Stimulated activated naive CD4-positive, alpha-beta T cell treated with Interleukin-2 at 50 U/mL for 16 hours (primary cell): ENCODE results near the gene ZNF776.
"Not testable (repeated sequence)": the region's sequence is repeated elsewhere in the genome, so short reads cannot be mapped to it uniquely, and the experiment has no call there.

Experiments used
- DNase-seq: peaks from one replicate; lab custom pipeline; 2025; lab: John Stamatoyannopoulos, UW

ZNF776 gene

DNA sequence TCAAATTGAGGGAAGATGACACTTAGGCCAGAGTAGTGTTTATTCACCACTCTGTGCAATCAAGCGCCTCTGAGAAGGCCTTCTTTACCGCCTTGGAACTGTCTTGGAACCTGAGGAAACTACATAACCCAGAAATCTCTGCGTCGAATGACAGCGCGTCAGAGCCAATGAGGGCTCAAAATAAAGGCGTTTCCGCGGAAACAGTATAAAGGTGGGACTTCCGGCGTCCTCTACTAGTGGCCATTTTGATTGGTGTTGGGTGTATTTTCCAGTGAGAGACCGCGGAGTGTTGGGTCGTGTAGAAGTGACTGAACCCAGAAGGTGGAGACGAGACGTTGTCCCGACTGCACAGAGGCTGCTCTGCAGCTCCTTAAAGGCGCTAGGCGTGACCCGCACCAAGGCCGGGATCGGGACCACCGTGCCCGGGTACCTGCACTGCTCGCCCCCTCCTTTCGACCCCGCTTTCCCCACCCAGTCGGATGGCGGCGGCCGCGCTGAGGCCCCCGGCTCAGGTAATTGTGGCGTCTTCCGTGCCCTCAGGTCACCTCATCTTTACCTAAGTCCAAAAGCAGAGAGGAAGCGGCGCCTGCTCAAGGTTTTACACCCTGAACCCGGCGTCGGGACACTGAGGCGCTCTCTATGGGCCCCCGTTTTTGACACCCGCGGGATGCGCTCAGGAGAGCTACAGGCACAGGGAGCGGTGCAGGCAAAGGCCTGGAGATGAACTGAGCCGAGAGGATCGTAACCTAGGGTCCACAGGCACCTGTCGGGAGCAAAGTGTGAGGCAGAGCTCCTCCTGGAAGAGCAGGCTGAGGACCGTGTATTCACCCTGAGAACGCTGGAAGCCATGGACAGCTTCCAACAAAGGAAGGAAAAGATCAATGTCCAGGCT lies at the start of gene ZNF776:
Gene ZNF776 (plus strand): TSS at position 236 of the 892 bp plus-strand sequence. CDS start 244 bp downstream, at position 480.
- peak; percentile 80 for DNase-seq

DNA sequence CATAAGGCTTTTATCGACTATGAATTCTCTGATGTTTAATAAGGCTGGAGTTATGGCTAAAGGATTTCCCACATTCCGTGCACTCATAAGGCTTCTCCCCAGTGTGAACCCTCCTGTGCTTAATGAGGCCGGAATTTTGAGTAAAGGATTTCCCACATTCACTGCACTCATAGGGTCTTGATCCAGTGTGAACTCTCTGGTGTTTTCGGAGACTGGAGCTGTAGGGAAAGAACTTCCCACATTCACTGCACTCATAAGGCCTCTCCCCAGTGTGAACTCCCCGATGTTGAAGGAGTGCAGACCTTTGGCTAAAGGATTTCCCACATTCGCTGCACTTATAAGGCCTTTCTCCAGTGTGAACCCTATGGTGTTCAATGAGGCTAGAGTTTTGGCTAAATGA lies 45.0 kb upstream of the ZNF776 start:
- DNase-seq: no peak

DNA sequence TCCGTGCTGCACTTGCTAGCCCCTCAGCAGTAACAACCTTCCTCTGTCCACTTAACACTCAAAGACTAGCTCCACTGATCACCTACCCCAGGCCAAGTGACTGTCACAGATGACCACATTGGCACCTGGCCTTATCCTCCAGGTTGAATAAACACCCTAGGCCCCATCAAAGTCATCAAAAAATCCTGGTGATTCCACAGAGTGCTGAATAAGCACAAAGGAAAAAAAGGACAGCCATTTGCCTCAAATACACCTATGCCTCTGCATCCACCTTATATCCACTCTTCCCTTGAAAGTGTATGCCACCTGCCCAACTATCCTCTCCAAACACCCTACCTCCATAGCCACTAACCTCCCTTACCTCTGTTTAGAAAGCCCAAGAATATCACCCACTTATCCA lies 40.3 kb upstream of the ZNF776 start:
- DNase-seq: no peak

DNA sequence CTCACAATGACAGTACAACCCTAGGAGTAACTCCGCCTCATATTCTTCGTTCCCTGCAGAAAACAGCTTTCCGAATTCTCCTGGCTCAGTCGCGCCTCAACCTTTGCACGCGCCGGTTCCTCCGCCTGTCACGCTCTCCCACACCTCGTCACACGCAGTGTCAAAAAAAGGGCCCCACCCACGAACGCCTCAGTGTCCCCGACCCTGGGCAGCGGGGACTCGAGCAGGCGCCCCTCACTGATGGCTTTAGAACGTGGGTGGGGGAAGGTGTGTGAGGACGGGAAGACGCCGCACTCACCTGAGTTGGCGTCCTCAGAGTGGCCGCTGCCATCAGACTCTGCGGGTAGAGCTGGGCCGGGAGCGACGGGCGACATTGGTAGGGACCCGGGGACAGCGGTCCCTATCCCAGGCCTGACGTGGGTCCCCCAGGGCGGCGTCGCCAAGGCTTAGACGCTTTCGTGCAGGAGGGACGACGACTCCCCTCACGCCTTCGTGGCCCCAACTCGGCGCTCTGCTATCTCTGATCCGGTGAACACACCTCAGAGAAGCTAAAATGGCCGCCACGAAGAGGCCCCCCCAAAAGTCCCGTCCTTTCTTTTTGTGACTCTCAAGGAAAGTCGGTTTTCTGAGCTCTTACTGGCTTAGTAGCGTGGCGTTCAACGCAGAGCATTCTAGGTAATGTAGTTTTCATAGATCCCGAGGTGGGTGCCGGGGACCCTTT lies 37.8 kb upstream of the ZNF776 start, which contains the start of gene ZNF154:
Gene ZNF154 (minus strand): TSS at position 564 of the 721 bp plus-strand sequence. CDS start 233 bp downstream, at position 331.
- peak; percentile 24 for DNase-seq

DNA sequence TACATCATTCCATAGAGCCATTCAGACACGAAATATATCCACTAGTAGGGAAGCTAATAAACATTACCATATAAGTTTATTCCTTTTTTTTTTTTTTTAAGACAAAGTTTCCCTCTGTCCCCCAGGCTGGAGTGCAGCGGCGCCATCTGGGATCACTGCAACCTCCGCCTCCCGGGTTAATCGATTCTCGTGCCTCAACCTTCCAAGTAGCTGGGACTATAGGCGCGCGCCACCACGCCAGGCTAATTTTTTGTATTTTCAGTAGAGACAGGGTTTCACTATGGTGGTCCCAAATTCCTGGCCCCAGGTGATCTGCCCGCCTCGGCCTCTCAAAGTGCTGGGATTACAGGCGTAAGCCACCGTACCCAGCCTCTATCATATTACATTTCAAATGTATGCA lies 37.0 kb upstream of the ZNF776 start:
- DNase-seq: no peak

DNA sequence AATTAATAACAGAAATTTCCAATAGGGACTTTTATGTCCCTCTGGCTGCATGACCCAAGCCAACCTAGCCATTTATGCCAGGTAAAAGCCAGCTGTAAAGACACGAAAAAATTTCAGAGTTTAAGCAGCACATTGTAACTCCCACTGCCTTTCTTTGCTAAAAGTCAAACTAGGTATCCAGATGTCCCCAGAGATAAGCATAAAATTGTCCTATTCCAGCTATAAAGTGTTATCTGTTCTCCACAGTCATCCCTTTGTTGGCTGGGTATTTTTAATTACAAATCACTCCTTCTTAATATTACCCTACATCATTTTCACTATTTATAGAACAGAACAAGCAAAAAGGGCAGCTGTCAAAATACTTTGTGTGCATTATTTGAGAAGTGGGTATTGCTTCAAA lies 34.4 kb upstream of the ZNF776 start:
- DNase-seq: no peak

DNA sequence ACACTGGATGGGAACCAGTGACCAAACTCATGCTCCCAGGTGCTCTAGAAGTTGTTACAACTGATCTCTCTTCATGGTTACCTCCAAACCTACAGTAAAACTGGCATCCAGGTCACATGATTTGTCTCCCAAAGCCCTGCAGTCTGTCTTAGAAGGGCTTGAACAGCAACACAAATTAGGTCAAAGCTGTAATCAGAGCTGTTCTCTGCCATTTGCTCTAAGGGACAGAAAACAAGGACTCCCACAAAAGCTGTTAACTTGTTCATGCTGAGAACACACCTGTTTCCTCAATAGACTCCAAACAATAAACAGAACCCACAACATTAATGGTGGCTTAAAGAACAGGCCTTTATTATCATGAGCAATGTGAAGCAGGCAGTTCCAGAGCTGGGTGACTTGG lies 27.2 kb upstream of the ZNF776 start:
- DNase-seq: no peak

DNA sequence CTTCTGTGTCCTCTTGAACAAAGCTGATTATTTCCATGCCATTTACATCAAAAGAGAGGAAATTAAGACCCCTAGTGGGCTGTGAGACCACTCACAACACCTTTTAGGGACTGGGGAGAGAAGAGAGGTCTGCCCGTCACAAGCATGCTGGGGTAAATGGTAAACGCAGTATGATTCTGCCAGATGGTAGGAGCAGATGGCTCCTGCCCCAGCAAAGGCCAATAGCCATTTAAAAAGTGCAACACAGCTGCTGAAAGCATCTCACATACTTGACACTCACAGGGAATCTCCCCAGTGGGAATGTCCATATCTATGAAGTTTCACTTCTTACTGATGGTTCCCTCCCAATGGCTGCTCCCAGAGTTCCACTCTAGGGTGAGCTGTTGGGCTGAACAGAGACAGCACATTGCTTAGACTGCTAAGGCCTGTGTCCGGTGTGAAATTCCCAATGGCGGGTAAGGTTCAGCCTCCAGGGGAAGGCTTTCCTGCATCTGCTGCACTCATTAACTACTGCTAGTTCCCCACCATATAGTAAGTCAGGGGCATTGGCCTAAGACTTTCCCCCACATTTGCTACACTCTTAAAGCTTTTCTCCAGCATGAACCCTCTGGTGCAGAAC lies 26.6 kb upstream of the ZNF776 start:
- DNase-seq: no peak

DNA sequence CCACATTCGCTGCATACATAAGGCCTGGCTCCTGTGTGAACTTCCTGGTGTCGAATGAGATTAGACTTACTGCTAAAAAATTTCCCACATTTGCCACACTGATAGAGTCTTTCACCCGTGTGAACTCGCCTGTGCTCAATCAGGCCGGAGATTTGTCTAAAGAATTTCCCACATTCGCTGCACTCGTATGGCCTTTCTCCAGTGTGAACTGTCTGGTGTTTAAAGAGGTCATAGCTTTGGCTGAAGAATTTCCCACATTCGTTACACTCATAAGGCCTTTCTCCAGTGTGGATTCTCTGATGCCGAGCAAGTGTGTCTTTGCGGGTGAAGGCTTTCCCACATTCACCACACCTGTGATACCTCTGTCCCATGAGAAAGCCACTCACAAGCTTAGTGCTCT lies 25.7 kb upstream of the ZNF776 start:
- no peak for DNase-seq

DNA sequence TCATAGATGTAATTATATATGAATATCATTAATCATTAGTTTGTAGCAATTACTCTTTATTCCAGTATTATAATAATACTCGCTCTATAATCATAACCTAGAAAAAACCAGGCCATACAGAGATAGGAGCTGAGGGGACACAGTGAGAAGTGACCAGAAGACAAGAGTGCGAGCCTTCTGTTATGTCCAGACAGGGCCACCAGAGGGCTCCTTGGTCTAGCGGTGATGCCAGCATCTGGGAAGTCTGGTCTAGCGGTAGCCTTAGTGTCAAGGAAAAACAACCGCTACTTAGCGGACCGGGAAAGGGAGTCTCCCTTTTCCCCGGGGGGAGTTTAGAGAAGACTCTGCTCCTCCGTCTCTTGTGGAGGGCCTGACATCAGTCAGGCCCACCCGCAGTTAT lies 8.3 kb upstream of the ZNF776 start:
- DNase-seq: peak; percentile 15

DNA sequence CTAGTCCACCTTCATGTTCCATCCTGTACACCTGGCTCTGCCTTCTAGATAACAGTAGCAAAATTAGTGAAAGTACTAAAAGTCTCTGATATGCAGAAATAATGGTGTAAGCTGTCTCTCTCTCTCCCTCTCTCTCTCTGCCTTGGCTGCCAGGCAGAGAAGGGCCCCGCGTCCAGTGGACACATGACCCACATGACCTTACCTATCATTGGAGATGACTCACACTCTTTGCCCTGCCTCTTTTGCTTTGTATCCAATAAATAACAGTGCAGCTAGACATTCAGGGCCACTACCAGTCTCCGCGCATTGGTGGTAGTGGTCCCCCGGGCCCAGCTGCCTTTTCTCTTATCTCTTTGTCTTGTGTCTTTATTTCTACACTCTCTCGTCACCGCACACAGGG lies 7.8 kb upstream of the ZNF776 start:
- DNase-seq: not testable (repeated sequence)

DNA sequence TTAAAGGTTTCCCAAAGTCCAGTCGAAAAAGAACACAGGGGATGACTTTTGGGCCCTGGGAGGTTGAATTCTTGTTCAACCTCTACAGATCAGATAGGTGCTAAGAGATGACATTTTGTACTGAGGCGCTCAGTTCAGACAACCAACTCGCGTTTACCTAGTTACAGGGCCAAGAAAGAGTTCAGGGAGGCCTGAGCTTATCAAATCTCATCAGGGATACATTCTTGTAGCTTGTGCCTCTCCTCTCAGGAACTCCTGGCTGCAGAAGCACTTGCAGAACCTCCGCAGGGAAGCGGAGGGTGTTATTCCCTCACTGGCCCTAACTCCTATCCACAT lies 825 bp downstream of the ZNF776 start:
- no peak for DNase-seq

DNA sequence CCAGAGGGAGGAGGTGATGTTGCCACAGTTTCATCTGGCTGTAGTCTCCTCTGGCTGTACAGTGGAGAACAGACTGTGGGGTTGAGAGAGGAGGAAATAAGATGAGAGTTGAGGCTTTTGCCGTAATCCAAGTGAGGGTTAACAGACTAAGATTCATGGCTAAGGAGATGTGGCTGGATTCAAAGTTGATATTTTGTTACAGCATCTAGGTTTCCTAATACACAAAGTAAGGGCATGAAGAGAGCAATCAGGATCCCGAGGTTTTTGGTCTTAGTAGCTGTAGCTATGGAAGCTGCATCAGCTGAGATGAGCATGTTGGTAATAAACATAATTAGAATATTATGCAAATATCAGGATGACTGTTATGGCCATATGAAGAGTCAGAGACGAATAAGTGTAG lies 1.4 kb downstream of the ZNF776 start:
- DNase-seq: no peak

DNA sequence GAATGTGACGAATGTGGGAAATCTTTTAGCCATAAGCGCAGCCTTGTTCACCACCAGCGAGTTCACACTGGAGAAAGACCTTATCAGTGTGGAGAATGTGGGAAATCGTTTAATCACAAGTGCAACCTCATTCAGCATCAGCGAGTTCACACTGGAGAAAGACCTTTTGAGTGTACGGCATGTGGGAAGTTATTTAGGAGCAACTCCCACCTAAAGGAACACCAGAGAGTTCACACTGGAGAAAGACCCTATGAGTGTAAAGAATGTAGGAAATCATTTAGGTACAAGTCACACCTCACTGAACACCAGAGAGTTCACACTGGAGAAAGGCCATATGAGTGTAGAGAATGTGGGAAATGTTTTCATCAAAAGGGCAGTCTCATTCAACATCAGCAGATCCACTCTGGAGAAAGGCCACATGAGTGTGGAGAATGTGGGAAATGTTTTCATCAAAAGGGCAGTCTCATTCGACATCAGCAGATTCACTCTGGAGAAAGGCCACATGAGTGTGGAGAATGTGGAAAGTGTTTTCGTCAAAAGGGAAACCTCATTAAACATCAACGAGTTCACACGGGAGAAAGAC lies 7.6 kb downstream of the ZNF776 start:
- DNase-seq: no peak

DNA sequence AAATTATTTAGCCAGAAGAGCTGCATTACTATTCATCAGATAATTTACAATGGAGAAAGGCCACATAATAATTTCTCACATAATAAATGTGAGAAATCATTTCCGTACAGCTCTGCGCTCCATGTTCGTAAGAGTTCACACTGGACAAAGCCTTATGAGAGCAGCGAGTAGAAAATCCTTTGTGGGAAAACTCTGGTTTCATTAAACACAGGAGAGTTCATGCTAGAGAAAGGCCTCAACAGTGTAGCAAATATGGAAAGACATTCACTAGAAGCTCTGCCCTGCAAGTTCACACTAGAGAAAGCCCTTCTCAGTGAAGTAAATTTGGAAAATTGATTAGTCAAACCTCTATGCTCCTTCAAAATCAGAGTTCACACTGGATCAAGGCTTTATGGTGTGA lies 8.4 kb downstream of the ZNF776 start:
- no peak for DNase-seq

DNA sequence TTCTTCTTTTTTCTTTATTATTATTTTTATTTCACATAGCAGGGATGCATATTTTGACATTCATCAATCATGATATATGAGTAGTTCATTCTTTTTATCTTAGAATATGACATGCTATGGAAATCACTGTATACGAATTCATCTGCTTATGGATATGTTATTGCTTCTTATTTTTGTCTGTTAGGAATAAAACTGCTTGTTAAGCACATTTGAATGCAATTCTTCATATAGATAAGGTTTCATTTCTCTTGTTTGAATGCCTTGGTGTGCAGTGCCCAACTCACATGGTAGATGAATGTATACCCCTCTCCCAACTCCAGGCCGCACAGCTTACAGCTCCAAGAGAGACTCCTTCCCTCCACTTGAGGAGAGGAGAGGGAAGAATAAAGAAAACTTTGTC lies 11.3 kb downstream of the ZNF776 start:
- DNase-seq: no peak

DNA sequence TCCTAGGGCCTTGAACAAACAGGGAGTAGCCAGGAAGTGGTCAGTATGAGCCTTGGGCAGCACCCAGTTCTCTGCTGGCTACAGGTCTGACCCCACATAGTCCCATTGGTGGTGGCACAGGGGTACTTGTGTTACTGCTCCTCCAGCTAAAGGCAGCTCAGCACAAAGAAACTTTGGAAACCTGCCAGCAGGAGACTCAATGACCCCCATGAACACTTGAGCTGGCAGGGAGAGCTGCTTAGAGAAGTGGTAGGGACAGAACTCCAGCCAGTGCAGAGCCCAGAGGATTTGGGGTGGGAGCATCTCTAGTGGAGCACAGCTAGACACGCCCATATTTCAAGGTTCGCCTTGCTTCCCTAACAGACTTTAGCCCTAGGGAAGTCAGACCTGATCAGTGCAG lies 12.5 kb downstream of the ZNF776 start:
- no peak for DNase-seq

DNA sequence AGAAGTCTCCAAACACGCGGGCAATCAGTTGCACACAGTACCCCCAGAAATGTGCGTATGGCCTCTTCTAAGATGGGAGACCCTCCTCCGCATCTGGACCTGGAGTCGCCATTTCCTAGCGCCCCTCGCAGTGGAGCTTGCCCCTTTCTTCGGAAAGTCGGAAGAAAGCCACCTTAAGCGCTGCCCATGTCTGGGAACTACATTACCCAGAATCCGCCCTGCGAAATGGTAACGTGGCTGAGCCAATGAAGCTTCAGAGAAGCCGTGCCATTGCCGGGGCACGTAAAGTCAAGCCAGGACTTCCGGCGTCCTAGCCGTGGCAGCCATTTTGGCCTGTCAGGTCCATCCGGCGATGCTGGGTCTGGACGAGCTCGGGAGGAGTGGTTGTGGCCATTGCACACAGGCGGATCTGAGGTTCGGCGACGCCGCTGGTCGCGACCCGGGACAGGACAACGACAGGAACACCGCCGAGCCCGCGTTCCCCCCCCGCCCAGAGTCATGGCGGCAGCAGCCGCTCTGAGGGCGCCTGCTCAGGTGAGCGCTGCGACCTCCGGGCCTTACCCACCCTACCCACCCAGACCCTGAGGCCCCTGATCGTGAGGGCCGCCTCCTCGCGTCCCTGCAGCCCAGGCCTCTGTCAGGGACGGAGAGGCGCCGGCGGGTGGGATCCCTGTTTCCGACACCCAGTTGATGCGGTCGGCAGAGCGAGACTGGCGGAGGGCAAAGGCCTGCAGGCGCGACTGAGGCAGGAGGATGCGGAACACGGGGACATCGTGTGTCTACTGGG lies 22.9 kb downstream of the ZNF776 start, which contains the start of gene ZNF586:
Gene ZNF586 (plus strand): TSS at position 332 of the 787 bp plus-strand sequence. CDS start 167 bp downstream, at position 499.
- DNase-seq: peak; percentile 85

DNA sequence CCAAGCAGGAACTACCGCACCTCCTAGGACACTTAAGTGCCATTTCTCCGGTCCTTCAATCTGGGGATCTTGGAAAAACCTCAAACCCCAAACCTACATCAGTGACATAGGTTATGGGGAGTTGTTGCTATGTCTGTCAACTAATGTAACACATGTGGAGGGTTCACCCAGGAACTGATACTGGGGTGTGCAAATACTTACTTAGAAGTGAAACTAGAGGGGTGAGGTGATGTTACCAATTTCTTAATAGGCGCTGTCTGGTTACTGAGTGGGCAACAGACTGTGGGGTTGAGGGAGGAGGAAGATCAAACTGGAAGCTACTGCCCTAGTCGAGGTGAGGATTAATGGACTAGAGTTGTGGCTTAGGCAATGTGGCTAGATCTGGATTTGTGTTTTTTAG lies 24.8 kb downstream of the ZNF776 start:
- DNase-seq: no peak

DNA sequence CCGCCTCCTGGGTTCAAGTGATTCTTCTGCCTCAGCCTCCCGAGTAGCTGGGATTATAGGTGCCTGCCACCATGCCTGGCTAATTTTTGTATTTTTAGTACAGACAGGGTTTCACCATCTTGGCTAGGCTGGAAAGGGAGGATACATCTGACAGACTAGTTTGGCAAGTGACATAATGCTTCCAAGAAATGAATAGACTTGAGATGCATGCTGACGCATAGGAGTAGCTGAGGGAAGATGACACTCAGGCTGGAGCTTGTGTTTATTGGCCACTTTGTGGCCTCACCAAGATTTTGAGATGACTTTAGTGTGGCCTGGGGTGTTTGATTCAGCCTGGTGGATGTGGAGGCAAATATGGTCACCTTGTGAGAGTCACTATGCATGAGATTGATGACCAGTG lies 26.9 kb downstream of the ZNF776 start:
- no peak for DNase-seq

DNA sequence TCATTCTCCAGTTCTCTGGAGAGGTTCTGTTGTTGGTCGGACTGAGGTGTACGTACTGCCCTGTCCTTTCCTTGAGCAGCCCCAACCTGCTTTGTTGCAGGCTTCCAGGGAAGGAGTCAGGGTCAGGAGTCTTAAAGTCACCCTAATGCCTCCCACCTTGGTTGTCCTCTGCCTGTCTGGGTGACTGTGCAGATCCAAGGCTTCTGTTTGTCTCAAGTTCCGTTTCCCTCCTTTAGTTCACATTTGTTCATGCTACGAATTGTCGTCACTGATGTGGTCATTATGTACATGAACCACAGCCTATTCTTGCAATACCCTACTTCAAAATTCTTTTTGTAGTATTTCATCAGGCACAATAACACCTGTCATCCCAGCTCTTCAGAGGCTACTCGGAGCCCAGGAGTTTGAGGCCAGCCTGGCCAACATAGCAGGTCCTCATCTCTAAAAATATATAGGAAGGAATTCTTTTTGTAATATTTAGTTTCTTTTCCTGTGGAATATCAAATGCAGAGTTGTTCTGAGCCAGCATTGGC lies 30.2 kb downstream of the ZNF776 start:
- DNase-seq: no peak
